ENCODE results near the gene SF3B1.

The SF3B1 gene

GRCh38 chr2:197425550-197425949 lies 9.3 kb downstream of the SF3B1 start:
- H3K36me3 ChIP-seq (replicated peaks; ENCODE audit: insufficient read depth, low read length) = peaks cover 8% of the 10 kb centered on the region; the same call in 1 of the 2 replicates
- H3K9me3 ChIP-seq (replicated peaks; ENCODE audit: insufficient read depth, low read length) = no peaks in the 10 kb centered on the region
- no peak overlapping the region; the same call in 1 of the 2 replicates for H3K4me2 ChIP-seq (ENCODE audit: low read depth, low read length)
- H2AFZ ChIP-seq (ENCODE audit: low read length) = no peak overlapping the region
- no peak overlapping the region for H3K27ac ChIP-seq (ENCODE audit: low read length)
- no peak overlapping the region for H3K9ac ChIP-seq (ENCODE audit: low read length)
- H3F3A ChIP-seq (ENCODE audit: insufficient read depth, low read length) = no peaks in the 10 kb centered on the region; the same call in 1 of the 2 replicates
- peaks cover 68% of the 10 kb centered on the region for H4K20me1 ChIP-seq (ENCODE audit: insufficient read depth, low read length)
- DNase-seq = no peak
- H3K9me2 ChIP-seq (replicated peaks; ENCODE audit: insufficient read depth, low read length) = no peaks in the 10 kb centered on the region
- no peaks in the 10 kb centered on the region for H3K27me3 ChIP-seq (replicated peaks; ENCODE audit: insufficient read depth, low read length)
- H3K4me3 ChIP-seq (ENCODE audit: low read length) = no peak overlapping the region
- peaks cover 99% of the 10 kb centered on the region for H3K79me2 ChIP-seq (ENCODE audit: low read length)
- no peak for TF ChIP-seq EZH2phosphoT487 (IDR thresholded peaks at IDR 0.05; ENCODE audit: low read length)
- TF ChIP-seq CTCF (IDR thresholded peaks at IDR 0.05; ENCODE audit: low read length) = no peak
- TF ChIP-seq EZH2 (optimal IDR thresholded peaks at IDR 0.05; ENCODE audit: low read depth, low read length) = no peak
- peaks cover 20% of the 10 kb centered on the region for H3K4me1 ChIP-seq (ENCODE audit: low read length)

GRCh38 chr2:197423307-197423706 lies 11.5 kb downstream of the SF3B1 start:
- Histone ChIP-seq H3K9me2 (replicated peaks; ENCODE audit: insufficient read depth, low read length) (no peaks in the 10 kb centered on the region), H4K20me1 (ENCODE audit: insufficient read depth, low read length) (peaks cover 50% of the 10 kb centered on the region)

GRCh38 chr2:197419438-197419837 lies 15.4 kb downstream of the SF3B1 start:
- Histone ChIP-seq H3K79me2 (ENCODE audit: low read length) (peaks cover 93% of the 10 kb centered on the region), H3F3A (ENCODE audit: insufficient read depth, low read length) (peaks cover 7% of the 10 kb centered on the region; the same call in 1 of the 2 replicates), H3K27me3 (replicated peaks; ENCODE audit: insufficient read depth, low read length) (no peaks in the 10 kb centered on the region), H4K20me1 (ENCODE audit: insufficient read depth, low read length) (peaks cover 15% of the 10 kb centered on the region), H3K9me3 (replicated peaks; ENCODE audit: insufficient read depth, low read length) (no peaks in the 10 kb centered on the region), H2AFZ (ENCODE audit: low read length) (no peak overlapping the region), H3K4me3 (ENCODE audit: low read length) (no peak overlapping the region; the same call in 1 of the 2 replicates), H3K9me2 (replicated peaks; ENCODE audit: insufficient read depth, low read length) (no peaks in the 10 kb centered on the region), H3K4me1 (ENCODE audit: low read length) (peaks cover 12% of the 10 kb centered on the region), H3K27ac (ENCODE audit: low read length) (no peak overlapping the region; the same call in 1 of the 2 replicates), H3K36me3 (replicated peaks; ENCODE audit: insufficient read depth, low read length) (peaks cover 34% of the 10 kb centered on the region; the same call in 1 of the 2 replicates), H3K9ac (ENCODE audit: low read length) (no peak overlapping the region), H3K4me2 (ENCODE audit: low read depth, low read length) (peak overlapping the region; percentile 34; the same call in 1 of the 2 replicates)
- DNase-seq = no peak
- no peak for TF ChIP-seq EZH2 (optimal IDR thresholded peaks at IDR 0.05; ENCODE audit: low read depth, low read length)
- no peak for TF ChIP-seq CTCF (IDR thresholded peaks at IDR 0.05; ENCODE audit: low read length)
- no peak for TF ChIP-seq EZH2phosphoT487 (IDR thresholded peaks at IDR 0.05; ENCODE audit: low read length)

More at GRCh38 chr2:197423307-197423706, 11.5 kb downstream of the SF3B1 start:
- Histone ChIP-seq H3F3A (ENCODE audit: insufficient read depth, low read length) (peaks cover 6% of the 10 kb centered on the region; the same call in 1 of the 2 replicates), H3K4me1 (ENCODE audit: low read length) (peaks cover 26% of the 10 kb centered on the region), H3K27ac (ENCODE audit: low read length) (no peak overlapping the region), H3K9ac (ENCODE audit: low read length) (no peak overlapping the region), H3K9me3 (replicated peaks; ENCODE audit: insufficient read depth, low read length) (no peaks in the 10 kb centered on the region), H3K79me2 (ENCODE audit: low read length) (peaks cover 99% of the 10 kb centered on the region), H3K4me2 (ENCODE audit: low read depth, low read length) (no peak overlapping the region), H3K4me3 (ENCODE audit: low read length) (no peak overlapping the region), H3K36me3 (replicated peaks; ENCODE audit: insufficient read depth, low read length) (peaks cover 16% of the 10 kb centered on the region; the same call in 1 of the 2 replicates), H2AFZ (ENCODE audit: low read length) (no peak overlapping the region), H3K27me3 (replicated peaks; ENCODE audit: insufficient read depth, low read length) (no peaks in the 10 kb centered on the region)
- TF ChIP-seq EZH2 (optimal IDR thresholded peaks at IDR 0.05; ENCODE audit: low read depth, low read length) (no peak), CTCF (IDR thresholded peaks at IDR 0.05; ENCODE audit: low read length) (no peak), EZH2phosphoT487 (IDR thresholded peaks at IDR 0.05; ENCODE audit: low read length) (no peak)
- DNase-seq = no peak

Data from MM.1S (cell line).